DMS53 treated with DMSO at 0.1 percent for 48 hours (cell line): ENCODE results near the gene STXBP1.

Experiments used
- DNase-seq: peaks from one replicate; lab custom pipeline; 2025; ENCODE audit not compliant: unreplicated experiment; lab: John Stamatoyannopoulos, UW

The STXBP1 gene

GRCh38 chr9:127689329-127690000 lies 77.4 kb downstream of the STXBP1 start:
- DNase-seq: no peak

- DNase-seq: no peak
Measured at GRCh38 chr9:127690735-127691134, 78.7 kb downstream of the STXBP1 start.

GRCh38 chr9:127692071-127692470 lies 80.0 kb downstream of the STXBP1 start:
- DNase-seq: no peak

- DNase-seq: no peak
Measured at GRCh38 chr9:127693143-127693542, 81.1 kb downstream of the STXBP1 start.

- DNase-seq: no peak
Measured at GRCh38 chr9:127693697-127694096, 81.6 kb downstream of the STXBP1 start.

- no peak for DNase-seq
Measured at GRCh38 chr9:127694890-127695720, 83.0 kb downstream of the STXBP1 start.

- no peak for DNase-seq
Measured at GRCh38 chr9:127697575-127697974, 85.5 kb downstream of the STXBP1 start.

- no peak for DNase-seq
Measured at GRCh38 chr9:127698386-127698785, 86.3 kb downstream of the STXBP1 start.

- peak; percentile 96 for DNase-seq
Measured at GRCh38 chr9:127698985-127699670, 87.1 kb downstream of the STXBP1 start.

GRCh38 chr9:127700140-127700539 lies 88.1 kb downstream of the STXBP1 start:
- no peak for DNase-seq

GRCh38 chr9:127700594-127701255 lies 88.6 kb downstream of the STXBP1 start:
- DNase-seq: no peak

GRCh38 chr9:127703289-127703946 lies 91.3 kb downstream of the STXBP1 start:
- no peak for DNase-seq

- DNase-seq: no peak
Measured at GRCh38 chr9:127705577-127706379, 93.7 kb downstream of the STXBP1 start.

GRCh38 chr9:127706836-127707241 lies 94.8 kb downstream of the STXBP1 start, which contains the start of gene CFAP157:
CFAP157 (plus strand) TSS chr9:127706988; CDS start chr9:127707032, 44 bp downstream.
- no peak for DNase-seq

- peak; percentile 41 for DNase-seq
Measured at GRCh38 chr9:127707766-127708165, 95.7 kb downstream of the STXBP1 start.

- DNase-seq: no peak
Measured at GRCh38 chr9:127708952-127709587, 97.0 kb downstream of the STXBP1 start.

- no peak for DNase-seq
Measured at GRCh38 chr9:127710204-127710783, 98.2 kb downstream of the STXBP1 start.

- DNase-seq: no peak
Measured at GRCh38 chr9:127711226-127711701, 99.2 kb downstream of the STXBP1 start.

GRCh38 chr9:127711831-127712274 lies 99.8 kb downstream of the STXBP1 start:
- DNase-seq: no peak
